Epidermal melanocyte (primary cell): Measurements from ENCODE around the gene ZFYVE16.
A peak's percentile ranks its signal among the peaks of the same experiment; 100 is the strongest.
"Not testable (repeated sequence)": the region's sequence is repeated elsewhere in the genome, so short reads cannot be mapped to it uniquely, and the experiment has no call there.

Experiments
- DNase-seq: peaks from one replicate; pipeline ENCODE4 v3.0.0; 2011; ENCODE audit warnings: low spot score; ENCODE audit not compliant: insufficient read length

ZFYVE16 gene

GRCh38 chr5:80407735-80408483 is at the start of gene ZFYVE16:
TSS of gene ZFYVE16 (plus strand) at chr5:80408064. CDS start at chr5:80434148, 26,084 bp downstream.
- peak; percentile 93 for DNase-seq

- no peak for DNase-seq
These were observed 46.9 kb upstream of the ZFYVE16 start for GRCh38 chr5:80360914-80361444.

GRCh38 chr5:80364892-80365291 is 43.0 kb upstream of the ZFYVE16 start:
- no peak for DNase-seq

GRCh38 chr5:80368661-80369480 is 39.0 kb upstream of the ZFYVE16 start:
- DNase-seq = no peak

- no peak for DNase-seq
These were observed 38.3 kb upstream of the ZFYVE16 start for GRCh38 chr5:80369521-80369920.

- no peak for DNase-seq
These were observed 37.5 kb upstream of the ZFYVE16 start for GRCh38 chr5:80370390-80370789.

GRCh38 chr5:80372780-80373179 is 35.1 kb upstream of the ZFYVE16 start:
- no peak for DNase-seq

- no peak for DNase-seq
These were observed 33.7 kb upstream of the ZFYVE16 start for GRCh38 chr5:80374188-80374587.

- DNase-seq = no peak
These were observed 31.3 kb upstream of the ZFYVE16 start for GRCh38 chr5:80376557-80376956.

- DNase-seq = no peak
These were observed 25.4 kb upstream of the ZFYVE16 start for GRCh38 chr5:80382488-80382887.

GRCh38 chr5:80387063-80387768 is 20.6 kb upstream of the ZFYVE16 start:
- DNase-seq = no peak

GRCh38 chr5:80389580-80389979 is 18.3 kb upstream of the ZFYVE16 start:
- DNase-seq = no peak

- DNase-seq = not testable (repeated sequence)
These were observed 17.5 kb upstream of the ZFYVE16 start for GRCh38 chr5:80390413-80390812.

GRCh38 chr5:80391267-80391666 is 16.6 kb upstream of the ZFYVE16 start:
- DNase-seq = not testable (repeated sequence)

GRCh38 chr5:80399526-80400239 is 8.2 kb upstream of the ZFYVE16 start:
- DNase-seq = no peak

GRCh38 chr5:80400368-80400767 is 7.5 kb upstream of the ZFYVE16 start:
- not testable (repeated sequence) for DNase-seq

- DNase-seq = no peak
These were observed 4.1 kb upstream of the ZFYVE16 start for GRCh38 chr5:80403782-80404181.

GRCh38 chr5:80406980-80407734 is 707 bp upstream of the ZFYVE16 start:
- DNase-seq = peak; percentile 19

GRCh38 chr5:80408484-80409366 is 861 bp downstream of the ZFYVE16 start:
- peak; percentile 19 for DNase-seq
